ENCODE results near the gene KRTAP23-1.

KRTAP23-1 gene

GRCh38 chr21:30305136-30305535 lies 43.3 kb downstream of the KRTAP23-1 start:
- DNase-seq, result no peak
